ENCODE measurements around the gene EIF2AK3. TPM values are rescaled to one million over a fixed set of nuclear protein-coding genes. Genes with fewer than 3 reads are reported as not detected.

Gene EIF2AK3
- polyA plus RNA-seq, 1 experiment, result 3.8 TPM

- no peak for DNase-seq (ENCODE audit: low read depth)
- POLR2A ChIA-PET, result no interaction called here
- TF ChIP-seq CTCF (IDR thresholded peaks at IDR 0.05; ENCODE audit: insufficient read depth, low read depth, low read length), result no peak
- H3K36me3 ChIP-seq (ENCODE audit: control insufficient read depth, insufficient read depth, low read length), result no peaks in the 10 kb centered on the region
- H3K4me3 ChIP-seq (ENCODE audit: low read depth, low read length), result no peak overlapping the region
- CTCF ChIA-PET, result interaction anchor here (0.7 kb wide), 1 partner anchor 45 kb away, joined by 6 read pairs; no protein-coding TSS in a partner anchor
- peaks cover 15% of the 10 kb centered on the region for H3K27me3 ChIP-seq (ENCODE audit: control insufficient read depth, insufficient read depth, low read length)
Measured at GRCh38 chr2:88638743-88639142, 11.5 kb upstream of the EIF2AK3 start.

- POLR2A ChIA-PET, result no interaction called here
- no peak for DNase-seq (ENCODE audit: low read depth)
- Histone ChIP-seq H3K4me3 (ENCODE audit: low read depth, low read length) (no peak overlapping the region), H3K36me3 (ENCODE audit: control insufficient read depth, insufficient read depth, low read length) (no peaks in the 10 kb centered on the region), H3K27me3 (ENCODE audit: control insufficient read depth, insufficient read depth, low read length) (peaks cover 15% of the 10 kb centered on the region)
- TF ChIP-seq CTCF (IDR thresholded peaks at IDR 0.05; ENCODE audit: insufficient read depth, low read depth, low read length), result no peak
- CTCF ChIA-PET, result interaction anchor here (0.7 kb wide), 1 partner anchor 45 kb away, joined by 6 read pairs; no protein-coding TSS in a partner anchor
Measured at GRCh38 chr2:88638123-88638650, 10.9 kb upstream of the EIF2AK3 start.

GRCh38 chr2:88637464-88637863 is 10.2 kb upstream of the EIF2AK3 start:
- Histone ChIP-seq H3K36me3 (ENCODE audit: control insufficient read depth, insufficient read depth, low read length) (no peaks in the 10 kb centered on the region), H3K4me3 (ENCODE audit: low read depth, low read length) (no peak overlapping the region), H3K27me3 (ENCODE audit: control insufficient read depth, insufficient read depth, low read length) (peaks cover 15% of the 10 kb centered on the region)
- no peak for DNase-seq (ENCODE audit: low read depth)
- CTCF ChIA-PET, result no interaction called here
- no peak for TF ChIP-seq CTCF (IDR thresholded peaks at IDR 0.05; ENCODE audit: insufficient read depth, low read depth, low read length)
- POLR2A ChIA-PET, result no interaction called here

GRCh38 chr2:88636026-88636425 is 8.8 kb upstream of the EIF2AK3 start:
- TF ChIP-seq CTCF (IDR thresholded peaks at IDR 0.05; ENCODE audit: insufficient read depth, low read depth, low read length), result no peak
- ChIA-PET CTCF (no interaction called here), POLR2A (no interaction called here)
- no peak overlapping the region for H3K4me3 ChIP-seq (ENCODE audit: low read depth, low read length)
- H3K36me3 ChIP-seq (ENCODE audit: control insufficient read depth, insufficient read depth, low read length), result no peaks in the 10 kb centered on the region
- H3K27me3 ChIP-seq (ENCODE audit: control insufficient read depth, insufficient read depth, low read length), result peaks cover 15% of the 10 kb centered on the region
- DNase-seq (ENCODE audit: low read depth), result no peak

- POLR2A ChIA-PET, result no interaction called here
- DNase-seq (ENCODE audit: low read depth), result no peak
- Histone ChIP-seq H3K27me3 (ENCODE audit: control insufficient read depth, insufficient read depth, low read length) (peaks cover 14% of the 10 kb centered on the region), H3K36me3 (ENCODE audit: control insufficient read depth, insufficient read depth, low read length) (no peaks in the 10 kb centered on the region), H3K4me3 (ENCODE audit: low read depth, low read length) (no peak overlapping the region)
- CTCF ChIA-PET, result interaction anchor here (1.8 kb wide), 1 partner anchor 39 kb away, joined by 4 read pairs; no protein-coding TSS in a partner anchor
- TF ChIP-seq CTCF (IDR thresholded peaks at IDR 0.05; ENCODE audit: insufficient read depth, low read depth, low read length), result no peak
Measured at GRCh38 chr2:88632569-88632968, 5.3 kb upstream of the EIF2AK3 start.

Data from BJ (cell line).